Upper lobe of left lung (tissue), 6 donors: ENCODE data around the gene TBC1D1. TPM values are rescaled to one million over a fixed set of nuclear protein-coding genes. Genes with fewer than 3 reads are reported as not detected.
A peak's percentile ranks its signal among the peaks of the same experiment; 100 is the strongest.

Experiments
- ATAC-seq, 2 donors: fragments of 200-7000 bp; cut with Tn5 transposase; one replicate each; pipeline ENCODE4 v1.9.1; 2022; ENCODE audit warnings: mild to moderate bottlenecking in 2 of 2, moderate library complexity in 2 of 2; ENCODE audit not compliant: low FRiP score in 2 of 2
- DNase-seq, 2 donors: peaks; one replicate each; pipeline ENCODE4 v3.0.0-alpha.2; 2019 to 2020
- H3K27ac ChIP-seq, 4 donors: fragments of 200-600 bp; sonication (generic); one replicate each; pipeline ENCODE4 v1.5.1; 2016 to 2019
- H3K27me3 ChIP-seq, 4 donors: fragments of 200-600 bp; sonication (generic); one replicate each; pipeline ENCODE4 v1.5.1; 2017 to 2019
- H3K36me3 ChIP-seq, 4 donors: fragments of 200-600 bp; sonication (generic); one replicate each; pipeline ENCODE4 v1.5.1; 2016 to 2019
- H3K4me1 ChIP-seq, 4 donors: fragments of 200-600 bp; sonication (generic); one replicate each; pipeline ENCODE4 v1.5.1; 2018 to 2019
- H3K4me3 ChIP-seq, 4 donors: fragments of 200-600 bp; sonication (generic); one replicate each; pipeline ENCODE4 v1.5.1; 2017 to 2019; ENCODE audit warnings: mild to moderate bottlenecking in 2 of 4, moderate library complexity in 1 of 4
- H3K9me3 ChIP-seq, 4 donors: fragments of 200-600 bp; sonication (generic); one replicate each; pipeline ENCODE4 v1.5.1; 2018 to 2019
- EP300 ChIP-seq, 4 donors: sonication (generic); formaldehyde crosslinking; IDR thresholded peaks; one replicate each; pipeline ENCODE4 v1.5.1; 2017; ENCODE audit warnings: antibody characterized with exemption in 4 of 4, control low read depth in 2 of 4
- POLR2A ChIP-seq, 4 donors: fragments of 450-650 bp; IDR thresholded peaks; one replicate each; pipeline ENCODE4 v1.5.1; 2016 to 2017; ENCODE audit warnings: antibody characterized with exemption in 4 of 4, mild to moderate bottlenecking in 2 of 4
- POLR2AphosphoS5 ChIP-seq, 2 donors: sonication (generic); formaldehyde crosslinking; IDR thresholded peaks; one replicate each; pipeline ENCODE4 v1.5.1; 2017; ENCODE audit warnings: antibody characterized with exemption in 2 of 2
- WGBS, 2 donors: methylation state at CpG; one replicate each; pipeline ENCODE4 v1.1.5; 2017 to 2018; 5-methylcytosine and 5-hydroxymethylcytosine counted together
- total RNA-seq, 6 donors: library from RNA; depleted of rRNA in 4 of 6; stranded (reverse); fragments of >200 nt in 4 of 6; gene quantifications; one replicate each; pipeline versions ENCODE4 v1.1.0 to v1.2.1, GENCODE V29; 2016 to 2021
- TF ChIP-seq, protein P1 (sequence below), 6 experiments: fragments of 450-650 bp in 4 of 6; fragments of 200-600 bp in 2 of 6; sonication (generic) in 2 of 6; IDR thresholded peaks; one replicate each; pipeline ENCODE4 v1.5.1; 2016 to 2019; ENCODE audit warnings: antibody characterized with exemption in 6 of 6
- donor health status: DM: no; HTN: no; CAD: no; lungs with moderate emphysema.
- donor health status: DM: no; HTN: yes; CAD: no; lungs with severe emphysema.

TBC1D1 gene
- total RNA-seq, 6 donors from 2014 or later = 45.1 to 68.1 (median 58.0) TPM

DNA sequence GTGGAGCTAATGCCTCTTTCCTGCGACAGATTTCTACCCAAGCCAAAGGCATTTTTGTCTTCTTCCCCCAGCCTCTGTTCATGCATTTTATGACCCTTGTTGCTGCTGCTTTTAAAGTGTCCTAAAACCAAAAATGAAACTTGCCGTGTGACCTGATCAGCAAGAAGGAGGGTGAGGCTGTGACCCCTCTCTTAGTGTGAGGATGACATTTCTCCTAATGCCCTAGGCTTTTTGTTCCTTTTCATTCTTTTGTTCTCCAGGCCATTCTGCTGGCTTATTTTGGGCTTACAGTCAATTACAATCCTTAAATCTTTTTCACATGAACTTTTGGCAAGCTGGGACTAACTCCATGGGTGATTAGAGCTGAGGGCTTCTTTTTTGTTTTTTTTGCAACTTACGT, 103.7 kb downstream of the TBC1D1 start:
- Histone ChIP-seq H3K36me3 (no peaks in the 10 kb centered on the region), H3K4me3 (no peak overlapping the region), H3K4me1 (peaks cover 12 to 30% (median 24%) of the 10 kb centered on the region in 4 donors), H3K27ac (peak overlapping the region in 1 of 4 donors; percentile 24), H3K27me3 (no peaks in the 10 kb centered on the region), H3K9me3 (no peaks in the 10 kb centered on the region)
- TF ChIP-seq POLR2AphosphoS5 (IDR thresholded peaks at IDR 0.05) (no peak), EP300 (IDR thresholded peaks at IDR 0.05) (no peak), POLR2A (IDR thresholded peaks at IDR 0.05) (no peak)
- TF ChIP-seq, protein P1, sequence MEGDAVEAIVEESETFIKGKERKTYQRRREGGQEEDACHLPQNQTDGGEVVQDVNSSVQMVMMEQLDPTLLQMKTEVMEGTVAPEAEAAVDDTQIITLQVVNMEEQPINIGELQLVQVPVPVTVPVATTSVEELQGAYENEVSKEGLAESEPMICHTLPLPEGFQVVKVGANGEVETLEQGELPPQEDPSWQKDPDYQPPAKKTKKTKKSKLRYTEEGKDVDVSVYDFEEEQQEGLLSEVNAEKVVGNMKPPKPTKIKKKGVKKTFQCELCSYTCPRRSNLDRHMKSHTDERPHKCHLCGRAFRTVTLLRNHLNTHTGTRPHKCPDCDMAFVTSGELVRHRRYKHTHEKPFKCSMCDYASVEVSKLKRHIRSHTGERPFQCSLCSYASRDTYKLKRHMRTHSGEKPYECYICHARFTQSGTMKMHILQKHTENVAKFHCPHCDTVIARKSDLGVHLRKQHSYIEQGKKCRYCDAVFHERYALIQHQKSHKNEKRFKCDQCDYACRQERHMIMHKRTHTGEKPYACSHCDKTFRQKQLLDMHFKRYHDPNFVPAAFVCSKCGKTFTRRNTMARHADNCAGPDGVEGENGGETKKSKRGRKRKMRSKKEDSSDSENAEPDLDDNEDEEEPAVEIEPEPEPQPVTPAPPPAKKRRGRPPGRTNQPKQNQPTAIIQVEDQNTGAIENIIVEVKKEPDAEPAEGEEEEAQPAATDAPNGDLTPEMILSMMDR (IDR thresholded peaks at IDR 0.05) = no peak
- no peak for DNase-seq
- WGBS, 2 donors = 66 to 78% methylated on average over 3 of the region's 3 CpGs
- no peak for ATAC-seq

DNA sequence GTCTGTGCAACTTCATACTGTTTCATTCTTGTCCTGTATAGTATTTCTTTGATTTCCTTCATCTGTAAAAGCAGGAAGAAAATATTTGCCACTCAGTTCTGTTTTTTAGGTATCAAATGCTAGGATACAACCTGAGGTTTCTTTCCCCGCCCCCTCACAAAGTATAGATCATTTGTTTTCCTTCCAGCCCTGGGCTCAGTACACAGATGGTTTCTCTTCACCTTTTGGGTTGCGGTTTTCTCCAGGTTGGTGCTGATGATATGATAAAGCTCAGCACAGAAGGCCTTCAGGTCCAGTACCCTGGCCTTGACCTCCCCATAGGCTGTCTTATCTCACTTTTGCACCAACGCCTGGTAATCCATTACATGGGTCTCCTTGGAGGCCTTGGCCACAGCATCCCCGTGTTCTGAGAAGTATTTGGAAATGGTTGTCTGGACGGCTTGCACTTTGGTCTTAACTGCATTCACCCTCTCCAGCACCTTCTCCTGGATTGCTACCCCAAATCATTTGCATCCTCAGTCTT, 104.5 kb downstream of the TBC1D1 start:
- no peak for DNase-seq
- H3K27me3 ChIP-seq = no peaks in the 10 kb centered on the region
- H3K27ac ChIP-seq = no peak overlapping the region
- H3K4me1 ChIP-seq = peaks cover 8 to 22% (median 21%) of the 10 kb centered on the region in 4 donors
- no peaks in the 10 kb centered on the region for H3K36me3 ChIP-seq
- TF ChIP-seq, protein P1 (IDR thresholded peaks at IDR 0.05) = no peak
- TF ChIP-seq POLR2AphosphoS5 (IDR thresholded peaks at IDR 0.05) = no peak
- ATAC-seq = no peak
- 91 to 95% methylated on average over 5 of the region's 5 CpGs for WGBS, 2 donors
- H3K4me3 ChIP-seq = no peak overlapping the region
- H3K9me3 ChIP-seq = no peaks in the 10 kb centered on the region

- TF ChIP-seq, protein P1 (IDR thresholded peaks at IDR 0.05) = no peak
- TF ChIP-seq POLR2AphosphoS5 (IDR thresholded peaks at IDR 0.05) (no peak), POLR2A (IDR thresholded peaks at IDR 0.05) (no peak)
- H3K27me3 ChIP-seq = no peaks in the 10 kb centered on the region
- WGBS, 2 donors = 68 to 73% methylated on average over 6 to 7 of the region's 7 CpGs
- DNase-seq (no peak), ATAC-seq (no peak)
- peaks cover 2 to 16% (median 14%) of the 10 kb centered on the region in 4 donors for H3K4me1 ChIP-seq
- no peak overlapping the region for H3K27ac ChIP-seq
- no peaks in the 10 kb centered on the region for H3K36me3 ChIP-seq
- no peak overlapping the region for H3K4me3 ChIP-seq
- no peaks in the 10 kb centered on the region for H3K9me3 ChIP-seq
These were observed 105.3 kb downstream of the TBC1D1 start for GRCh38 chr4:37995981-37996775.

DNA sequence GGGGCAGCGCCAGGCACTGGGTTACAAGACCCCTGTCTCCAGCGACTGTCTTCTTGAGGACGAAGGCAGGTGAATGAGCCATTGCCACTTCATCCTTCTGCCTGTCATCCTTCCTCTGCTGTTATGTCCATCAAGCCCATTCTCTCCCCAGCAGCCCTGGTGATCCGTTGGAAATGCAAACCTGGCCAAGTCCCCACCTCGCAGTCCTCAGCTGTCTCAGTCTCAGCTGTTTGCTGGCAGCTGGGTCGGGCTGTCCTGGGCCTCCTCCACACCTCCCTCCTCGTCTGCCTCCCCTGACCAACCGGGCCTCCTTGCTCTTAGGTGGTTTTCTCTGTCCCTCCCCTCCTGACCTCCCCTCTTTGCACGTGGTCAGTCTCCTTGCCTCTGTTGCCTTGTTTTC, 107.3 kb downstream of the TBC1D1 start:
- Histone ChIP-seq H3K4me1 (peaks cover 2 to 17% (median 10%) of the 10 kb centered on the region in 4 donors), H3K36me3 (no peaks in the 10 kb centered on the region), H3K27me3 (no peaks in the 10 kb centered on the region), H3K4me3 (no peak overlapping the region), H3K9me3 (no peaks in the 10 kb centered on the region), H3K27ac (no peak overlapping the region)
- peak in 1 of 2 donors; percentile 14 for DNase-seq
- no peak for ATAC-seq
- 84 to 88% methylated on average over 9 of the region's 9 CpGs for WGBS, 2 donors
- TF ChIP-seq POLR2AphosphoS5 (IDR thresholded peaks at IDR 0.05) (no peak), POLR2A (IDR thresholded peaks at IDR 0.05) (no peak), EP300 (IDR thresholded peaks at IDR 0.05) (no peak)
- TF ChIP-seq, protein P1 (IDR thresholded peaks at IDR 0.05) = no peak
